HT-29 (cell line): ENCODE results near the gene ECE1. TPM values are rescaled to one million over a fixed set of nuclear protein-coding genes. Genes with fewer than 3 reads are reported as not detected.

ENCODE experiments used
- DNase-seq: peaks from one replicate; pipeline ENCODE4 v3.0.0-alpha.2; 2015; ENCODE audit warnings: low spot score
- total RNA-seq: library from RNA; depleted of rRNA; stranded (reverse); fragments of >200 nt; shearing (Covaris generic); gene quantifications from 2 replicates; pipeline ENCODE4 v1.2.3, GENCODE V29; 2014; rRNA removed

Gene ECE1
- 71.6 and 77.6 TPM in 2 replicates for total RNA-seq

GRCh38 chr1:21289700-21290545 is at the start of gene ECE1:
ECE1 (minus strand) TSS chr1:21290463; CDS start chr1:21290414, 49 bp downstream.
- DNase-seq, result peak; percentile 36

DNA sequence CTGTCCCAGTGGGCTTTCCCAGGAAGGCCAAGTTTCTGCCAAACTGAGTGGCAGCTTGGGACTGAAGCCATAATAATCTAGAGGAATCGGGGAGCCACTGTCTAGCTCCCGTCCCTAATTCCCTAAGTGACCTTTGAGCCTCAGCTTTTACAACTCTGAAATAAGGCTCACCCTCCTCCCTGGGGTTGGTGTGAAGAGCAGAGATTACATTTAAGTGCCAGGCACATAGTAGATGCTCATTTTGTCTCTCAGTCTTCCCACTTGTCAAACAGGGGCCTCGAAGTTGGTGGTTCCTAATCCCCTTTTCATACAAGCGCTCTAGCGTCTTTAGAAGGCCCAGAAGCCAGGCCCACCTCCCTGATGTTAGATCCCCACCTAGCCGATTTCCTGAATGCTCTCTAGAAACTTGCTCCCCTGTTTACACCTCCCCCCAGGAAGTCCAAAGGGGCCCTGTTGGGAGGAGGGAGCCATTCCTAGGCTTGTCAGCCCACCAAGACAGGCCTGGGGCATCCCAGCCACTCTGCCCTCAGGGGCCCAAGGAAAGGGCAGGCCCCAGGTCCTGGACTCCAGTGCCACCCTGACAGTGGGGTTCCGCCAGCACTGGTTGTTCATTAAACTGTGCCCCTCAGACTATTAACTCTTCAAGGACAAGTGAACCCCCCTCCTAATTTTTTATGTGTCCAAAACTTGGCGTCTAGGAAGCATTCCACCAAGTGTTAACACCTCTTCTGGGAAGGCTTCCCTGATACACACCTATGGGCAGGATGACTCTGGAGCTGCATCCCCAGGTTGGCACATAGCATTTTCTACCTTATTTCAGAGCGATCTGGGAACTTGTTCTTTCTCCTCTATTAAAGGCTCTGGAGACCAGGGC is 49.3 kb upstream of the ECE1 start:
- no peak for DNase-seq

DNA sequence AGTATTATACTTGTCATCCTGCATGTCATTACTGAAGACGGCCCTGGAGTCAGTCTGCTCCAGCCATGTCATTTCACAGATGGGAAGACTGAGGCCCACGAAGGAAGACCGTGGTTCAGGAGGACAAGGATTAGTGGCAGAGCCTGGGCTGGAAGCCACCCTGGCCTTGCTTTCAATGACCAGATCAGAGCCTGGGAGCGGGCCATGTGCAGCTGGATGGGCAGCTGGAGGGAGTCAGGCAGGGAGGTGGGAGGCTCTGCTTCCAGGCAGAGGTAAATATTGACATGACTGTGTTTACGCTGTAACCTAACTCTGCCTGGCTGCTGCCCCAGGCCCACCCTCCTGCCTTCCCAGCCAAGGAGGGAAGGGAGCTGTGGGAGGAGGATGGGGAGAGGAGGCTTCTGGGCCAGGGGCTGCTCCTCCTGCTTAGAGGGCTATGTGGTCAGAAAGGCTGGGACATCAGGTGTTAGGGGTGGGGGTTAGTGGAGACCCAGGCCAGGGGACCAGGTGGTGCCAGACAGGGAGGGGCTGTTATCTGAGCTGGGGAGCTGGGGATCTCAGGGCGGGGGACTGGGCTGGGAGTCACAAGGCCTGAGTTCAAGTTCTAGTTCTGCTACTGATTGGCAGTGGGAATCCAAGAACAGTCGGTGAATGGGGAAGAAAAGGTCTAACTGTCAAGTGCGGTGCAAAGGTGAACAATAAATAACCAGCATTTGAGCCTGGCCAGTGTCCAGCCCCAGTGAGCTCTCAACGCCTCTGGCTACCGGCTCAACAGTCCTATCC is 48.5 kb upstream of the ECE1 start:
- peak; percentile 72 for DNase-seq

DNA sequence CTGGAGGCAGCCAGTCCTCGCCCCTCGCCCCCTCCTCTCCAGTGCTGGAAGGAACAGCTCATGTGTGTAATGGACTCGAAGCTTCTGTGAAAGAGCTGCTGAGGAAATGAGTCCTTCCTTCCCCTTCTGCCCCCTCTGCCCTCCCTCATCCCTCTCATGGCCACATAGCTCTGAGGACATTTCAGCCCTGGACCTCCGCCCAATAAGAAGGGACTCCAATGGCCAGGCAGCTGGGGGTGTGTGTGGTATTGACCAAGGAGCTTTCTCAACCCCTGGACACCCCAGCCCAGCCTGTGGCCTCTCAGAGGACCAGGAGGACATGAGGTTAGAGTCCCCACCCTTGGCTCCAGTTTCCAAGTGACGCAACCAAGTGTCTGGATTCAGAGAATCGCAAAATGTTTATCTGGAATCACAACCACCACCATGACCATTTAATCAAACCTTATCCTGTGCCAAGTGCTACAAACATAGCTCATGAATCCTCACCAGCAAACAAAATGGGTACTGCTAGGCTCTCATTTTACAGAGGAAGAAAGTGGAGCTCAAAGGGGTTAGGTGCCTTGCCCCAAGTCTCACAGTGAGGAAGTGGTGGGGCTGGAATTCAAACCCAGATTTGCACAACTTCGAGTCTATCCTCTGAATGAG is 47.8 kb upstream of the ECE1 start:
- no peak for DNase-seq

DNA sequence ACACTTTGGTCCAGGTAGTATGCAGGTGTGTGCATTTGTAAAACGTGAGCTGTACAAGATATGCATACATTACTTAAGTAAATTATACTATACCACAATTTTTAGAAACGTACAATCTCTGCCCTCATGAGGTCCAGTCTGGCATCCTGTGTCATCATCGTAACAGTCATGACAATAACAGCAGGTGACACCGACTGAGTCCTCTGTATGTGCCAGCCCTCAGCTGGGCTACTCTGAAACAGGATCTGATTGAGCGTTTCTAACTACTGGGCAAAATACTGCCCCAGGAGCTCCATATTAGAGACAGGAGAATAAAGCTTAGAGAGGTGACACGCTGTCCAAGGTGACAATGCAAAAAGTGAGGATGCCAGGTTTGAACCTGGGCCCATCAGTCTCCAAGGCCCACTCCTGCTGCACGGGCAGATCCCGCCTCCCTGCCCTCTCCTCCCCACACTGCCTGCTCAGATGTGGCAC is 47.2 kb upstream of the ECE1 start:
- DNase-seq, result no peak

GRCh38 chr1:21337010-21337437 is 46.8 kb upstream of the ECE1 start:
- no peak for DNase-seq

DNA sequence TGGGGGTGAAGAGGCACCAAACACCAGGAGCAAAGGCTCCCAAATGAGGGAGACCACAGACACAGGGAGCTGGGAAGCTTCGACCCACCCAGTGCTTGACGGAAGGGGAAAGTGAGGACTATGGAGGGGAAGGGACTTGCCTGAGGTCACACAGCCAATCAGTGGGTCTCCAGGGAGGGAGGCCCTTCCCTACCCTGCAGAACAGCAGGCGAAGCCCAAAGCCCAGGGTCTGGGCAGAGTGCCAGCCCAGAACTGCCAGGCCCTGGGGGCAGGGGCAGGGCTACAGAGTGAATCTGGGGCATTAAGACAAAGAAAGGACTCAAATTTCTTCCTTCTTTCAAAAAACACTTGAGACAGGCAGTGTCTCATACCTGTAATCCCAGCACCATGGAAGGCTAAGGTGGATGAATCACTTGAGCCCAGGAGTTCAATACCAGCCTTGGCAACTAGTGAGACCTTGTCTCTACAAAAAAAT is 45.5 kb upstream of the ECE1 start:
- no peak for DNase-seq

GRCh38 chr1:21335088-21335691 is 44.9 kb upstream of the ECE1 start:
- DNase-seq, result no peak

GRCh38 chr1:21334214-21335087 is 44.2 kb upstream of the ECE1 start:
- peak; percentile 76 for DNase-seq

DNA sequence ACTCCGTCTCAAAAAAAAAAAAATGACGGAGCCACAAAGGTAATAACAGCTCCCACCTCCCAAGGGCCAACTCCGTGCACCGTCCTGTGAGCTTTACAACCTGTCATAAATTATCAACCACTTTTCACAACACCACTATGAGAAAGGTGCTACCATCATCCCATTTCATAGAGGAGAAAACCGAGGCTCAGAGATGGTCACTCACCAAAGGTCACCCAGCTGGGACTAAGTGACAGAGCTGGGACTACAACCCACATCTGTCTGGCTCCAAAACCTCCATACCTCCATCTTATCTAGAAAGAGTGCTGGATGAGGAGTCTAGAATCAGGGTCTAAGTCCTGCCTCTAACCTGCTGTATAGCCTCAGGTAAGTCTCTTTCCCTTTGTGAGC is 43.6 kb upstream of the ECE1 start:
- DNase-seq, result no peak

GRCh38 chr1:21332554-21333311 is 42.5 kb upstream of the ECE1 start:
- no peak for DNase-seq

GRCh38 chr1:21331752-21332478 is 41.7 kb upstream of the ECE1 start:
- DNase-seq, result no peak

DNA sequence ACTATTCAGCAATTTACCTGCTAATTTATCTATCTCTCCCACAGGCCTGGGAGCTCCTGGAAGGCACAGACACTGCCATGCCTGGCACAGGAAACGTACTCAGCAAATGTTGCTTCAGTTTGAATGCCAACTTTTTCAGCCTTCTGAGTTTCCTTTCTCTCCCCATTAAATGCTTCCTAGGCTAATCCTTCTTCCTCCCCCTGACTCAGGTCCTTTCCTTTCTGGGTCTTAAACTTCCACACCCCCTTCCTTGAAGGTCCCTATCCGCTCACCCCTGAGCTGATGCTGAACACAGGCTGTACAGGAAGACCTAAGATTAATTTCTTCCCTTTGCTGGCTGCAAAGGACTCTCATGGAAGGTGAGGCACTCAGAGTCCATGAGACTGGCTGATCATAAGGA is 40.3 kb upstream of the ECE1 start:
- DNase-seq, result no peak

- DNase-seq, result peak; percentile 84
Observed at GRCh38 chr1:21329209-21329844, 39.1 kb upstream of the ECE1 start.

GRCh38 chr1:21327566-21328323 is 37.5 kb upstream of the ECE1 start:
- DNase-seq, result no peak

DNA sequence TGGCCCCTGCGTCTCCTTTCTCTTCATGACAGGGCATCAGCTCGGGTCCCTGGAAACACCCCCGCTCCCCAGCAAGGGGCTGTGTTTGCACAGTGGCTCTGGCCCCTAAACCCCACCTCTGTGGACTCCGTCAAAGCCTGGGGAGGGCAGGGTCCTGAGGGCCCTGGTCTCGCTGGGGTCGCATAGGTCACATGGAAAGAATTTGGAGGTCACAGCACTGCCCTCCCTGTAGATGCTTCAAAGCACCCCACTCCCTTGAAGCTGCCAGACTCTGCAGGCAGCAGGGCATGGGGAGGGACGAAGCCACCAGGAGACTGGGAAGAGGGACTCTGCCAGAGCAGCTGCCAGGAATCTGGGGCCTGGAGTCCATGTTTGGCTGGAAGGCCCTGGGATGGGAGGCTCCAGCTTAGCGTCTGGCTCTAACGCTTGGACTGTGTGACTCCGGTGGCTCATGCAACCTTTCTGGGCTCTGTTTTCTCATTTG is 36.6 kb upstream of the ECE1 start:
- no peak for DNase-seq
